AG04449 (cell line): ENCODE measurements around the gene GLOD4.

Source experiments
- CTCF ChIA-PET: fragments of 350-600 bp; formaldehyde crosslinking; extraction: SDS; loops from one replicate; lab custom pipeline; 2021; ENCODE audit warnings: antibody characterized with exemption; lab: Yijun Ruan, JAX
- POLR2A ChIA-PET: fragments of 400-600, 350-600 bp; formaldehyde crosslinking; extraction: SDS; loops from one replicate; lab custom pipeline; 2020; ENCODE audit warnings: antibody characterized with exemption, inconsistent platforms; lab: Yijun Ruan, JAX
- DNase-seq: peaks from one replicate; pipeline ENCODE4 v3.0.0-alpha.2; 2010; ENCODE audit warnings: low read depth, low spot score
- H3K4me3 ChIP-seq: 2 replicates; pipeline ENCODE4 v1.5.1; 2011; ENCODE audit warnings: low read depth, mild to moderate bottlenecking, control low read depth, low read length
- CTCF ChIP-seq: IDR thresholded peaks from one replicate; pipeline ENCODE4 v1.5.1; 2011; ENCODE audit warnings: mild to moderate bottlenecking, moderate library complexity, low read length, control low read depth, inconsistent platforms; ENCODE audit not compliant: insufficient read depth; ENCODE audit errors: missing control alignments

Gene GLOD4

GRCh38 chr17:731644-732066, 50.4 kb downstream of the GLOD4 start:
- no peak for DNase-seq
- CTCF ChIA-PET: interaction anchor here (1.0 to 1.7 kb wide), 2 partner anchors 13 to 21 kb away, joined by 3 to 7 read pairs; partner anchors contain the start of gene GEMIN4
- H3K4me3 ChIP-seq: peak overlapping the region; percentile 72

GRCh38 chr17:728911-729310, 53.2 kb downstream of the GLOD4 start:
- CTCF ChIA-PET: interaction anchor here (1.4 to 2.3 kb wide), 4 partner anchors 10 to 252 kb away, joined by 4 to 7 read pairs (median 6); no protein-coding TSS in a partner anchor
- H3K4me3 ChIP-seq: no peak overlapping the region
- no peak for TF ChIP-seq CTCF
- no peak for DNase-seq
- POLR2A ChIA-PET: no interaction called here

More at GRCh38 chr17:731644-732066, 50.4 kb downstream of the GLOD4 start:
- TF ChIP-seq CTCF: no peak
- POLR2A ChIA-PET: no interaction called here

GRCh38 chr17:726271-726919, 55.7 kb downstream of the GLOD4 start:
- no peak overlapping the region for H3K4me3 ChIP-seq
- CTCF ChIA-PET: interaction anchor here (0.8 to 1.0 kb wide), 2 partner anchors 255 to 270 kb away, joined by 3 read pairs; no protein-coding TSS in a partner anchor
- no peak for DNase-seq
- POLR2A ChIA-PET: no interaction called here
- TF ChIP-seq CTCF: no peak

GRCh38 chr17:725746-726145, 56.3 kb downstream of the GLOD4 start:
- ChIA-PET CTCF (no interaction called here), POLR2A (no interaction called here)
- TF ChIP-seq CTCF: no peak
- H3K4me3 ChIP-seq: no peak overlapping the region
- no peak for DNase-seq

GRCh38 chr17:725084-725483, 57.0 kb downstream of the GLOD4 start:
- no peak overlapping the region for H3K4me3 ChIP-seq
- CTCF ChIA-PET: no interaction called here
- POLR2A ChIA-PET: no interaction called here
- DNase-seq: no peak
- no peak for TF ChIP-seq CTCF

- no peak overlapping the region for H3K4me3 ChIP-seq
- TF ChIP-seq CTCF: no peak
- DNase-seq: no peak
- CTCF ChIA-PET: interaction anchor here (0.9 to 1.8 kb wide), 4 partner anchors 8 to 275 kb away, joined by 3 to 8 read pairs (median 4); partner anchors contain the start of gene TIMM22
- POLR2A ChIA-PET: no interaction called here
Measured at GRCh38 chr17:721540-721937, 60.5 kb downstream of the GLOD4 start.
